GM23338 (cell line): Measurements from ENCODE around the gene DHRS7B. TPM values are rescaled to one million over a fixed set of nuclear protein-coding genes. Genes with fewer than 3 reads are reported as not detected.

Experiments used
- ATAC-seq: fragments of 200-7000 bp; cut with Tn5 transposase; 3 replicates; pipeline ENCODE4 v1.9.1; 2020
- DNase-seq: peaks from one replicate; pipeline ENCODE4 v3.0.0-alpha.2; 2015; ENCODE audit warnings: low spot score
- H2AFZ ChIP-seq: fragments of 200-600 bp; sonication (generic); 2 replicates; pipeline ENCODE4 v1.8.0; 2016; ENCODE audit warnings: antibody characterized with exemption, mild to moderate bottlenecking, moderate library complexity
- H3F3A ChIP-seq: fragments of 200-600 bp; sonication (generic); replicated peaks from 2 replicates; pipeline ENCODE4 v1.8.0; 2017; ENCODE audit warnings: antibody characterized with exemption, mixed run types, low read depth
- H3K27ac ChIP-seq: fragments of 200-600 bp; sonication (generic); 2 replicates; pipeline ENCODE4 v1.6.1; 2016; ENCODE audit warnings: low read depth
- H3K27me3 ChIP-seq: fragments of 200-600 bp; sonication (generic); 2 replicates; pipeline ENCODE4 v1.8.0; 2016; ENCODE audit warnings: mild to moderate bottlenecking, mixed run types, moderate library complexity; ENCODE audit not compliant: insufficient read depth
- H3K36me3 ChIP-seq: fragments of 200-600 bp; sonication (generic); 2 replicates; pipeline ENCODE4 v1.8.0; 2016; ENCODE audit warnings: mild to moderate bottlenecking; ENCODE audit not compliant: insufficient read depth
- H3K4me1 ChIP-seq: fragments of 200-600 bp; sonication (generic); 2 replicates; pipeline ENCODE4 v1.8.0; 2016; ENCODE audit warnings: mild to moderate bottlenecking, moderate library complexity; ENCODE audit not compliant: insufficient read depth
- H3K4me2 ChIP-seq: fragments of 200-600 bp; sonication (generic); 2 replicates; pipeline ENCODE4 v1.7.1; 2017; ENCODE audit warnings: mixed run types
- H3K4me3 ChIP-seq: fragments of 200-600 bp; sonication (generic); 2 replicates; pipeline ENCODE4 v1.6.1; 2016; ENCODE audit warnings: mixed run types
- H3K79me2 ChIP-seq: fragments of 200-600 bp; sonication (generic); replicated peaks from 2 replicates; pipeline ENCODE4 v1.8.0; 2017; ENCODE audit warnings: mild to moderate bottlenecking; ENCODE audit not compliant: insufficient read depth
- H3K9me2 ChIP-seq: fragments of 200-600 bp; sonication (generic); 2 replicates; pipeline ENCODE4 v1.8.0; 2017; ENCODE audit not compliant: insufficient read depth
- H4K20me1 ChIP-seq: fragments of 200-600 bp; sonication (generic); replicated peaks from 2 replicates; pipeline ENCODE4 v1.8.0; 2017; ENCODE audit warnings: mild to moderate bottlenecking; ENCODE audit not compliant: insufficient read depth
- H3K27ac Mint-ChIP-seq: 2 replicates; pipeline ENCODE4 v1.8.0; 2020; ENCODE audit warnings: inconsistent platforms, mild to moderate bottlenecking, moderate library complexity, mixed read lengths
- H3K27me3 Mint-ChIP-seq: 3 replicates; pipeline ENCODE4 v1.8.0; 2022; ENCODE audit warnings: low read depth, mild to moderate bottlenecking, moderate library complexity, mixed read lengths, inconsistent platforms; ENCODE audit not compliant: insufficient read depth, poor library complexity
- H3K36me3 Mint-ChIP-seq: 3 replicates; pipeline ENCODE4 v1.8.0; 2021; ENCODE audit warnings: low read depth, mild to moderate bottlenecking, inconsistent platforms, moderate library complexity, mixed read lengths
- H3K4me1 Mint-ChIP-seq: 3 replicates; pipeline ENCODE4 v1.8.0; 2020; ENCODE audit warnings: mild to moderate bottlenecking, inconsistent platforms, mixed read lengths
- H3K4me3 Mint-ChIP-seq: 3 replicates; pipeline ENCODE4 v1.8.0; 2021; ENCODE audit warnings: moderate library complexity, mild to moderate bottlenecking, inconsistent platforms, mixed read lengths
- H3K9me3 Mint-ChIP-seq: 3 replicates; pipeline ENCODE4 v1.8.0; 2020; ENCODE audit warnings: moderate library complexity, mild to moderate bottlenecking, inconsistent platforms, mixed read lengths
- CREB1 ChIP-seq: fragments of 250-450 bp; sonication (Bioruptor Pico); IDR thresholded peaks from 2 replicates; pipeline ENCODE4 v1.5.0; 2020; ENCODE audit warnings: low read depth, mild to moderate bottlenecking, moderate library complexity
- CTCF ChIP-seq, 2 experiments: fragments of 200-600 bp in 1 of 2; sonication (generic) in 1 of 2; conservative IDR thresholded peaks; 2 replicates each; pipeline versions ENCODE4 v1.5.1 to v1.6.1; 2016 to 2017; ENCODE audit warnings: antibody characterized with exemption in 2 of 2, low read depth in 2 of 2, mild to moderate bottlenecking in 2 of 2, moderate library complexity in 1 of 2
- ETS1 ChIP-seq: IDR thresholded peaks from 2 replicates; pipeline ENCODE4 v1.6.1; 2016; ENCODE audit warnings: antibody characterized with exemption
- EZH2 ChIP-seq: fragments of 200-600 bp; sonication (generic); IDR thresholded peaks from one replicate; pipeline ENCODE4 v1.8.0; 2017; ENCODE audit warnings: antibody characterized with exemption, mild to moderate bottlenecking, low read depth; ENCODE audit not compliant: unreplicated experiment
- EZH2phosphoT487 ChIP-seq: fragments of 200-600 bp; sonication (generic); IDR thresholded peaks from one replicate; pipeline ENCODE4 v1.8.1; 2018; ENCODE audit warnings: antibody characterized with exemption; ENCODE audit not compliant: unreplicated experiment
- JUNB ChIP-seq: IDR thresholded peaks from one replicate; pipeline ENCODE4 v1.6.1; 2016; ENCODE audit warnings: antibody characterized with exemption; ENCODE audit not compliant: unreplicated experiment
- NANOG ChIP-seq: IDR thresholded peaks from 2 replicates; pipeline ENCODE4 v1.6.1; 2016; ENCODE audit warnings: antibody characterized with exemption, borderline replicate concordance
- REST ChIP-seq: IDR thresholded peaks from one replicate; pipeline ENCODE4 v1.6.1; 2018; ENCODE audit warnings: antibody characterized with exemption; ENCODE audit not compliant: unreplicated experiment
- STAT1 ChIP-seq: IDR thresholded peaks from one replicate; pipeline ENCODE4 v1.6.1; 2016; ENCODE audit warnings: antibody characterized with exemption; ENCODE audit not compliant: unreplicated experiment
- ZNF114 ChIP-seq: fragments of 250-450 bp; sonication (Bioruptor Pico); IDR thresholded peaks from 2 replicates; pipeline ENCODE4 v1.5.0; 2020; ENCODE audit warnings: mild to moderate bottlenecking, moderate library complexity
- ZNF331 ChIP-seq: fragments of 250-450 bp; sonication (Bioruptor Pico); IDR thresholded peaks from 2 replicates; pipeline ENCODE4 v1.5.0; 2020; ENCODE audit warnings: low read depth, mild to moderate bottlenecking, moderate library complexity
- ZNF462 ChIP-seq: fragments of 250-450 bp; sonication (Bioruptor Pico); IDR thresholded peaks from 2 replicates; pipeline ENCODE4 v1.5.0; 2020; ENCODE audit warnings: mild to moderate bottlenecking, moderate library complexity
- polyA plus RNA-seq: library from polyadenylated mRNA; unstranded; fragments of >200 nt; fragmentation: Nextera tagmentation; extraction: Ambion mirVana; gene quantifications from 2 replicates; pipeline ENCODE4 v1.2.1, GENCODE V29; 2016
- total RNA-seq: library from RNA; depleted of rRNA; stranded (reverse); fragments of >200 nt; shearing (Covaris generic); gene quantifications from 2 replicates; pipeline ENCODE4 v1.2.3, GENCODE V29; 2014

DHRS7B gene
- total and polyA plus RNA-seq, 2 experiments from 2014 or later, result 26.6 to 27.9 TPM

- H3K27ac ChIP-seq, result no peak overlapping the region
- Mint-ChIP-seq H3K4me1 (peaks cover 9% of the 10 kb centered on the region; the same call in 2 of the 3 replicates), H3K4me3 (no peak overlapping the region), H3K36me3 (peaks cover 67% of the 10 kb centered on the region), H3K27ac (no peak overlapping the region), H3K27me3 (no peaks in the 10 kb centered on the region), H3K9me3 (peaks cover 51% of the 10 kb centered on the region)
- H3K9me2 ChIP-seq, result no peaks in the 10 kb centered on the region
- H3K79me2 ChIP-seq, result peaks cover 19% of the 10 kb centered on the region
- no peaks in the 10 kb centered on the region for H4K20me1 ChIP-seq
- peaks cover 24% of the 10 kb centered on the region for H3K4me1 ChIP-seq
- H3K36me3 ChIP-seq, result no peaks in the 10 kb centered on the region
- no peak overlapping the region for H3K4me2 ChIP-seq
- DNase-seq, result no peak
- TF ChIP-seq JUNB (no peak), CREB1 (CRISPR knock-in tag) (no peak), ETS1 (no peak), ZNF114 (CRISPR knock-in tag) (no peak), EZH2 (no peak), ZNF331 (CRISPR knock-in tag) (no peak), ZNF462 (CRISPR knock-in tag) (no peak), NANOG (no peak), CTCF (conservative IDR thresholded peaks at IDR 0.05; ENCODE audit: low read depth in 2 of 2) (no peak), REST (no peak), EZH2phosphoT487 (no peak), STAT1 (no peak)
- H3F3A ChIP-seq, result no peaks in the 10 kb centered on the region
- no peak overlapping the region for H2AFZ ChIP-seq
- no peak overlapping the region for H3K4me3 ChIP-seq
- no peak for ATAC-seq
- no peaks in the 10 kb centered on the region for H3K27me3 ChIP-seq
Measured at GRCh38 chr17:21146362-21147015, 19.7 kb downstream of the DHRS7B start.
